CD4-positive, alpha-beta T cell treated with Interleukin-2 at 100 ng/mL for 4 hours (primary cell): Measurements from ENCODE around the gene SUFU.

Experiments used
- DNase-seq: peaks from one replicate; pipeline ENCODE4 v3.0.0-alpha.2; 2020; ENCODE audit warnings: low spot score

SUFU gene

GRCh38 chr10:102674566-102674965, 170.8 kb downstream of the SUFU start:
- peak; percentile 42 for DNase-seq

- DNase-seq = no peak
Observed at GRCh38 chr10:102675011-102675665, 171.4 kb downstream of the SUFU start.

GRCh38 chr10:102675666-102676533, 172.1 kb downstream of the SUFU start:
- DNase-seq = no peak

- DNase-seq = no peak
Observed at GRCh38 chr10:102676534-102677315, 173.0 kb downstream of the SUFU start.

GRCh38 chr10:102677331-102678067, 173.7 kb downstream of the SUFU start:
- no peak for DNase-seq

GRCh38 chr10:102678068-102678400, 174.3 kb downstream of the SUFU start:
- no peak for DNase-seq

- peak; percentile 23 for DNase-seq
Observed at GRCh38 chr10:102678842-102679289, 175.1 kb downstream of the SUFU start.

GRCh38 chr10:102679596-102679995, 175.8 kb downstream of the SUFU start:
- DNase-seq = no peak

- DNase-seq = no peak
Observed at GRCh38 chr10:102681696-102682095, 177.9 kb downstream of the SUFU start.

GRCh38 chr10:102682416-102682815, 178.6 kb downstream of the SUFU start:
- no peak for DNase-seq

GRCh38 chr10:102682981-102683380, 179.2 kb downstream of the SUFU start:
- DNase-seq = no peak
